ENCODE data around the gene SMAD6.

The SMAD6 gene

DNA sequence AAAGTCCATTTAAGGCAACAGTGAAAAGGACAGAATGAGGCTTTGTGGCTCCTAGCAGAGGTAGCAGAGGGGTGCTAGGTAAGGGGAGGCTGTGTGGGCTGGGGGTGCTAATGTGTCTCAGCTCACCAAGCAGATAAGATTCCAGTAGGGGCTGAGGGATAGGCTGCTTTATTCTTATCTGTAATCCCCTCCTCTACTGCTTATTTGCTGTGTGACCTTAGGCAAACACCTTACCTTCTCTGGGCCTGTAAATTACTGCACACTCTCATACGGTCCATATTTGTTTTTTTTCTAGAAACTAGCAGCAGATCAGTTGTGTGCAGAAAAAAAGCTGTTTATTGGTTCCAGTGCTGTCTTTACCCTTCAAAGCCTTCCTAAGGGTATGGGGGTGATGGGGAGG lies 52.8 kb downstream of the SMAD6 start:
- no peak for TF ChIP-seq POLR2AphosphoS5 (IDR thresholded peaks at IDR 0.05; ENCODE audit: low read depth, low read length)
- TF ChIP-seq TAF1 (IDR thresholded peaks at IDR 0.05; ENCODE audit: borderline replicate concordance, insufficient read depth, low read length), result no peak
- no peak for TF ChIP-seq FOXP2 (optimal IDR thresholded peaks at IDR 0.05; ENCODE audit: borderline replicate concordance, extremely low read depth, extremely low read length, insufficient read depth)
- no peak for TF ChIP-seq SIN3A (IDR thresholded peaks at IDR 0.05; ENCODE audit: borderline replicate concordance, insufficient read depth, low read length)
- TF ChIP-seq, protein P1, sequence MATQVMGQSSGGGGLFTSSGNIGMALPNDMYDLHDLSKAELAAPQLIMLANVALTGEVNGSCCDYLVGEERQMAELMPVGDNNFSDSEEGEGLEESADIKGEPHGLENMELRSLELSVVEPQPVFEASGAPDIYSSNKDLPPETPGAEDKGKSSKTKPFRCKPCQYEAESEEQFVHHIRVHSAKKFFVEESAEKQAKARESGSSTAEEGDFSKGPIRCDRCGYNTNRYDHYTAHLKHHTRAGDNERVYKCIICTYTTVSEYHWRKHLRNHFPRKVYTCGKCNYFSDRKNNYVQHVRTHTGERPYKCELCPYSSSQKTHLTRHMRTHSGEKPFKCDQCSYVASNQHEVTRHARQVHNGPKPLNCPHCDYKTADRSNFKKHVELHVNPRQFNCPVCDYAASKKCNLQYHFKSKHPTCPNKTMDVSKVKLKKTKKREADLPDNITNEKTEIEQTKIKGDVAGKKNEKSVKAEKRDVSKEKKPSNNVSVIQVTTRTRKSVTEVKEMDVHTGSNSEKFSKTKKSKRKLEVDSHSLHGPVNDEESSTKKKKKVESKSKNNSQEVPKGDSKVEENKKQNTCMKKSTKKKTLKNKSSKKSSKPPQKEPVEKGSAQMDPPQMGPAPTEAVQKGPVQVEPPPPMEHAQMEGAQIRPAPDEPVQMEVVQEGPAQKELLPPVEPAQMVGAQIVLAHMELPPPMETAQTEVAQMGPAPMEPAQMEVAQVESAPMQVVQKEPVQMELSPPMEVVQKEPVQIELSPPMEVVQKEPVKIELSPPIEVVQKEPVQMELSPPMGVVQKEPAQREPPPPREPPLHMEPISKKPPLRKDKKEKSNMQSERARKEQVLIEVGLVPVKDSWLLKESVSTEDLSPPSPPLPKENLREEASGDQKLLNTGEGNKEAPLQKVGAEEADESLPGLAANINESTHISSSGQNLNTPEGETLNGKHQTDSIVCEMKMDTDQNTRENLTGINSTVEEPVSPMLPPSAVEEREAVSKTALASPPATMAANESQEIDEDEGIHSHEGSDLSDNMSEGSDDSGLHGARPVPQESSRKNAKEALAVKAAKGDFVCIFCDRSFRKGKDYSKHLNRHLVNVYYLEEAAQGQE (IDR thresholded peaks at IDR 0.05; ENCODE audit: insufficient read depth in 1 of 2, low read depth in 2 of 2, low read length in 2 of 2), result no peak

DNA sequence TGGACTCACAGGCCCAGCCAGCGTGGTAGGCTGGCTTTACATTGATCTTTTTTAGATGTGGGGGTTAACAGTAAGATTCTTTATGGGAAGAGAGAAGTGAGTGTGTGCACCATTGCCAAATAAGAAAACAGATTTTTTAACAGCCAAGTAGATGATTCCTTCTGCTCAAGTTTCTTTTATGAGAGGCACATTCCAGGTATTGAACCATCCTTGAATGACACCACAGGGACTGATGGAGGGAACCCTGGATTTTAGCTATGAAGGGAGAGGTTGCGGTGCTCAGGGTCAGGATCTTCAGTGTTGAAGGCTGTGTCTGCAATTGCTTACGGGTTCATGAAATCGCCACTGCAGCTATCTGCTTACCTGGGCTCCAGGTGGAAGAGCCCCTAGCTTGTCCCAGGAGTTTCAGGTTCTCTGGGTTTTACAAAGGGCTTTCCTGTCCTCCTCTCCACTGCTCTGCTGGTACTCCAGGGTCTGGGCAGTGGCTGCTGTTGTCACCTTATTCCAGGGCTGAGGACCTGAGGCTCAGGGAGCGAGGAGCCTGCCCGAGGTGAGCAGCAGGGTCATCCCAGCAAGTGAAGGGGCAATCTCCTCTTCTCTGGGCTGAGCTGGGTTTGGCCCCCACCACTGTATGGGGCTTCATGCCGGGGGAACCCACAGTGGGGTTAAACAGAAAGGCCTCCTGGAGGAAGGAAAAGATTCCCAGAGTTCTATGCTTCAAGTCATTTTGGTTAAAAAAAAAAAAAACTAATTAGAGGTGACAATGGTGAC lies 53.4 kb downstream of the SMAD6 start:
- no peak for TF ChIP-seq SIN3A (IDR thresholded peaks at IDR 0.05; ENCODE audit: borderline replicate concordance, insufficient read depth, low read length)
- TF ChIP-seq FOXP2 (optimal IDR thresholded peaks at IDR 0.05; ENCODE audit: borderline replicate concordance, extremely low read depth, extremely low read length, insufficient read depth), result no peak
- no peak for TF ChIP-seq POLR2AphosphoS5 (IDR thresholded peaks at IDR 0.05; ENCODE audit: low read depth, low read length)
- TF ChIP-seq, protein P1 (IDR thresholded peaks at IDR 0.05; ENCODE audit: insufficient read depth in 1 of 2, low read depth in 2 of 2, low read length in 2 of 2), result no peak
- TF ChIP-seq TAF1 (IDR thresholded peaks at IDR 0.05; ENCODE audit: borderline replicate concordance, insufficient read depth, low read length), result no peak

DNA sequence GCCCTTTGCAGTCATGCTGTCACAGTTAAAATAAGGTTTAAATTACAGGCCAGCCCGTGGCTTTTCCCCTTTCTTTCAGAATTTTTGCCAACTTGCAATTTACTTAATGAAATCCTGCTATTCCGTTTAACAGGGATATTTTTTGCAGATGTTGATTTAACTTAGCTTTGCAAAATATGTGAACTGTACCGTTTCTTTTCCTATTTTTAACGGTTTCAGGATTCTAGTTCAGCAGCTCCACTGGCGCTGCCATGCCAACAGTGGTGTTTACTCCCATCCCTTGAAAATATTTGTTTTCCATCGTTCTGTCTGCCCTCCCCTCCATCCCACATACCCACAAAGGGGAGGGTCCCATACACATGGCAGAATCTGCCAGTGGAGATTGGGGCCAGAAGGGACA lies 54.3 kb downstream of the SMAD6 start:
- TF ChIP-seq TAF1 (IDR thresholded peaks at IDR 0.05; ENCODE audit: borderline replicate concordance, insufficient read depth, low read length) (no peak), FOXP2 (optimal IDR thresholded peaks at IDR 0.05; ENCODE audit: borderline replicate concordance, extremely low read depth, extremely low read length, insufficient read depth) (no peak), SIN3A (IDR thresholded peaks at IDR 0.05; ENCODE audit: borderline replicate concordance, insufficient read depth, low read length) (no peak), POLR2AphosphoS5 (IDR thresholded peaks at IDR 0.05; ENCODE audit: low read depth, low read length) (no peak)
- TF ChIP-seq, protein P1 (IDR thresholded peaks at IDR 0.05; ENCODE audit: insufficient read depth in 1 of 2, low read depth in 2 of 2, low read length in 2 of 2), result no peak

DNA sequence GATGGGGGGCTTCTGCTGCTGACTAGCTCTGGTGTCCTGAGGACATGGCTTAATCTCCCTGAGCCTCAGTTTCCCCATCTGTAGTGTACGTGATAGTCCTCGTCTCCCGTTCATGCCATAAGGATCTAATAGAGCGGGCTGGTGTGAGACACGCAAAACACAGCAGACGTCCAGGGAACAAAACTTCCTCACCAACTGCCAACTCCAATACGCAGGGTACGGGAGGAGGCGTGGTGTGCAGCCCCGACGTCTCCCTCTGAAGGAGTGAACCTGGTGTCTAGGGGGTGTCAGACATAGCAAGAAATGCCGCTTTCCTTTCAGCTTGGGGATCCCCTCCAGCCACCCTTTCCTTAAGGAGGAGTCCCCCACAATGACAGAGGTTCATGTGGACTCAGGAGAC lies 55.0 kb downstream of the SMAD6 start:
- TF ChIP-seq FOXP2 (optimal IDR thresholded peaks at IDR 0.05; ENCODE audit: borderline replicate concordance, extremely low read depth, extremely low read length, insufficient read depth), result no peak
- TF ChIP-seq SIN3A (IDR thresholded peaks at IDR 0.05; ENCODE audit: borderline replicate concordance, insufficient read depth, low read length), result no peak
- TF ChIP-seq TAF1 (IDR thresholded peaks at IDR 0.05; ENCODE audit: borderline replicate concordance, insufficient read depth, low read length), result no peak
- no peak for TF ChIP-seq POLR2AphosphoS5 (IDR thresholded peaks at IDR 0.05; ENCODE audit: low read depth, low read length)
- TF ChIP-seq, protein P1 (IDR thresholded peaks at IDR 0.05; ENCODE audit: insufficient read depth in 1 of 2, low read depth in 2 of 2, low read length in 2 of 2), result no peak

Data from PFSK-1 (cell line).